HEK293T (cell line): ENCODE measurements around the gene CCDC57.

Experiments used
- CTCF ChIA-PET: fragments of 350-600 bp; formaldehyde crosslinking; extraction: SDS; loops from one replicate; lab custom pipeline; 2021; ENCODE audit warnings: antibody characterized with exemption, inconsistent platforms; lab: Yijun Ruan, JAX
- POLR2A ChIA-PET: fragments of 350-600 bp; formaldehyde crosslinking; extraction: SDS; loops from one replicate; lab custom pipeline; 2020; ENCODE audit warnings: antibody characterized with exemption, inconsistent platforms; lab: Yijun Ruan, JAX
- DNase-seq: peaks from one replicate; pipeline ENCODE4 v3.0.0; 2012; ENCODE audit warnings: mixed read lengths; ENCODE audit errors: extremely low spot score
- ARNT ChIP-seq: fragments of 450-650 bp; IDR thresholded peaks from 2 replicates; pipeline ENCODE4 v1.6.1; 2017; ENCODE audit warnings: mild to moderate bottlenecking
- BHLHE40 ChIP-seq: fragments of 450-650 bp; IDR thresholded peaks from 2 replicates; pipeline ENCODE4 v1.6.1; 2016; ENCODE audit warnings: mild to moderate bottlenecking, moderate library complexity, borderline replicate concordance
- CTBP1 ChIP-seq: fragments of 450-650 bp; IDR thresholded peaks from 2 replicates; pipeline ENCODE4 v1.6.1; 2016; ENCODE audit warnings: borderline replicate concordance
- ELF4 ChIP-seq: fragments of 450-650 bp; IDR thresholded peaks from 2 replicates; pipeline ENCODE4 v1.6.1; 2017; ENCODE audit warnings: antibody characterized with exemption
- FOXA1 ChIP-seq: fragments of 450-650 bp; IDR thresholded peaks from 2 replicates; pipeline ENCODE4 v1.6.1; 2016; ENCODE audit warnings: mild to moderate bottlenecking
- FOXK2 ChIP-seq: fragments of 450-650 bp; IDR thresholded peaks from 2 replicates; pipeline ENCODE4 v1.6.1; 2016; ENCODE audit warnings: mild to moderate bottlenecking
- FOXM1 ChIP-seq: fragments of 450-650 bp; IDR thresholded peaks from 2 replicates; pipeline ENCODE4 v1.6.1; 2017; ENCODE audit warnings: mild to moderate bottlenecking, borderline replicate concordance
- HDGF ChIP-seq: fragments of 450-650 bp; IDR thresholded peaks from 2 replicates; pipeline ENCODE4 v1.6.1; 2017; ENCODE audit warnings: antibody characterized with exemption, borderline replicate concordance
- L3MBTL2 ChIP-seq: fragments of 450-650 bp; conservative IDR thresholded peaks from 2 replicates; pipeline ENCODE4 v1.6.1; 2016; ENCODE audit warnings: mild to moderate bottlenecking
- LEF1 ChIP-seq: fragments of 450-650 bp; IDR thresholded peaks from 2 replicates; pipeline ENCODE4 v1.6.1; 2017; ENCODE audit warnings: mild to moderate bottlenecking, borderline replicate concordance
- NFRKB ChIP-seq: fragments of 450-650 bp; IDR thresholded peaks from 2 replicates; pipeline ENCODE4 v1.6.1; 2016; ENCODE audit warnings: mild to moderate bottlenecking, moderate library complexity
- PKNOX1 ChIP-seq: fragments of 450-650 bp; IDR thresholded peaks from 2 replicates; pipeline ENCODE4 v1.6.1; 2016
- SP1 ChIP-seq: fragments of 450-650 bp; IDR thresholded peaks from 2 replicates; pipeline ENCODE4 v1.6.1; 2017
- SUZ12 ChIP-seq: fragments of 450-650 bp; IDR thresholded peaks from 2 replicates; pipeline ENCODE4 v1.6.1; 2016; ENCODE audit warnings: mild to moderate bottlenecking
- TARDBP ChIP-seq: fragments of 450-650 bp; IDR thresholded peaks from 2 replicates; pipeline ENCODE4 v1.6.1; 2016
- ZNF384 ChIP-seq: fragments of 450-650 bp; IDR thresholded peaks from 2 replicates; pipeline ENCODE4 v1.6.1; 2016

The CCDC57 gene

GRCh38 chr17:82200743-82201497 is 11.7 kb downstream of the CCDC57 start:
- TF ChIP-seq FOXK2: no peak
- TF ChIP-seq FOXM1: no peak
- no peak for TF ChIP-seq ZNF384
- no peak for TF ChIP-seq TARDBP
- TF ChIP-seq NFRKB: no peak
- TF ChIP-seq SP1: no peak
- no peak for TF ChIP-seq ELF4
- no peak for TF ChIP-seq PKNOX1
- no peak for TF ChIP-seq CTBP1
- no peak for TF ChIP-seq HDGF
- TF ChIP-seq BHLHE40: no peak
- TF ChIP-seq LEF1: no peak
- TF ChIP-seq L3MBTL2: no peak
- TF ChIP-seq SUZ12: no peak
- no peak for TF ChIP-seq ARNT
- DNase-seq: no peak
- ChIA-PET CTCF (interaction anchor here (0.6 to 2.2 kb wide), 3 partner anchors 35 to 202 kb away, joined by 4 to 5 read pairs (median 5); no protein-coding TSS in a partner anchor), POLR2A (interaction anchor here (0.7 to 1.4 kb wide), 2 partner anchors 12 to 136 kb away, joined by 3 to 5 read pairs; partner anchors contain the start of gene CCDC57)

GRCh38 chr17:82200135-82200534 is 12.5 kb downstream of the CCDC57 start:
- TF ChIP-seq BHLHE40 (no peak), SP1 (no peak), ARNT (no peak), FOXM1 (no peak), FOXK2 (no peak), FOXA1 (no peak), SUZ12 (no peak), ZNF384 (no peak), LEF1 (no peak), TARDBP (no peak), PKNOX1 (no peak), HDGF (no peak), ELF4 (no peak), CTBP1 (no peak), L3MBTL2 (no peak), NFRKB (no peak)
- DNase-seq: no peak
- ChIA-PET CTCF (interaction anchor here (2.2 kb wide), 1 partner anchor 36 kb away, joined by 5 read pairs; no protein-coding TSS in a partner anchor), POLR2A (interaction anchor here (1.4 kb wide), 1 partner anchor 13 kb away, joined by 5 read pairs; the partner anchor contains the start of gene CCDC57)

- CTCF ChIA-PET: no interaction called here
- no peak for DNase-seq
- TF ChIP-seq SP1 (no peak), FOXK2 (no peak)
- POLR2A ChIA-PET: no interaction called here
Observed at GRCh38 chr17:82199496-82199895, 13.1 kb downstream of the CCDC57 start.

GRCh38 chr17:82198092-82198491 is 14.6 kb downstream of the CCDC57 start:
- CTCF ChIA-PET: no interaction called here
- POLR2A ChIA-PET: no interaction called here
- no peak for TF ChIP-seq ARNT
- TF ChIP-seq LEF1: no peak
- no peak for TF ChIP-seq CTBP1
- no peak for TF ChIP-seq TARDBP
- no peak for TF ChIP-seq FOXK2
- no peak for TF ChIP-seq FOXM1
- TF ChIP-seq L3MBTL2: no peak
- TF ChIP-seq BHLHE40: no peak
- TF ChIP-seq HDGF: no peak
- DNase-seq: no peak

GRCh38 chr17:82195675-82196672 is 16.7 kb downstream of the CCDC57 start:
- no peak for TF ChIP-seq SUZ12
- no peak for TF ChIP-seq BHLHE40
- ChIA-PET POLR2A (no interaction called here), CTCF (no interaction called here)
- no peak for DNase-seq

- ChIA-PET CTCF (no interaction called here), POLR2A (no interaction called here)
- TF ChIP-seq SP1 (no peak), ARNT (no peak), BHLHE40 (no peak), CTBP1 (no peak), LEF1 (no peak), FOXA1 (no peak), PKNOX1 (no peak), NFRKB (no peak), FOXM1 (no peak), SUZ12 (no peak), ZNF384 (no peak), HDGF (no peak)
- no peak for DNase-seq
Observed at GRCh38 chr17:82194765-82195164, 17.9 kb downstream of the CCDC57 start.
